GM12878 (cell line): ENCODE results near the gene SNX13. TPM values are rescaled to one million over a fixed set of nuclear protein-coding genes. Genes with fewer than 3 reads are reported as not detected.

Experiments used
- ATAC-seq: fragments of 200-7000 bp; cut with Tn5 transposase; 3 replicates; pipeline ENCODE4 v1.9.1; 2020; ENCODE audit warnings: mild to moderate bottlenecking, moderate library complexity
- BruUV-seq: library from RNA; stranded (reverse); fragments of 400-500 nt; replicated peaks from 2 replicates; lab custom pipeline; 2021; lab: Mats Ljungman, UMichigan
- CTCF ChIA-PET: fragments of 300-600 bp; sonication (Branson Sonifier 250); formaldehyde crosslinking; extraction: SDS; loops from one replicate; lab custom pipeline; 2021; ENCODE audit warnings: inconsistent platforms; lab: Yijun Ruan, JAX
- POLR2A ChIA-PET: fragments of 350-600 bp; formaldehyde crosslinking; extraction: SDS; loops from one replicate; lab custom pipeline; 2021; ENCODE audit warnings: inconsistent platforms; lab: Charles Lee
- RAD21 ChIA-PET: fragments of 300-600 bp; sonication (Branson Sonifier 250); formaldehyde crosslinking; loops from one replicate; lab custom pipeline; 2023; ENCODE audit warnings: antibody characterized with exemption; ENCODE audit not compliant: unreplicated experiment; lab: Charles Lee
- SMC1A ChIA-PET: fragments of 300-600 bp; sonication (Branson Sonifier 250); formaldehyde crosslinking; loops from one replicate; lab custom pipeline; 2023; ENCODE audit not compliant: unreplicated experiment, uncharacterized antibody; lab: Charles Lee
- DNase-seq: peaks from one replicate; pipeline ENCODE4 v3.0.0-alpha.2; 2011; ENCODE audit warnings: low read depth, low spot score
- FAIRE-seq: peaks from 3 replicates; lab custom pipeline; 2011; peaks lifted over from hg19 to GRCh38; lab: Jason Lieb, UNC
- H2AFZ ChIP-seq: 2 replicates; pipeline ENCODE4 v1.6.0; 2011; ENCODE audit warnings: low read depth, low read length, control low read depth; ENCODE audit not compliant: control insufficient read depth
- H3K27ac ChIP-seq: 2 replicates; pipeline ENCODE4 v1.5.1; 2011; ENCODE audit warnings: control low read depth; ENCODE audit not compliant: control insufficient read depth, insufficient read depth
- H3K27me3 ChIP-seq, 2 experiments: replicated peaks in 1 of 2; 2 replicates each; pipeline versions ENCODE4 v1.6.0 to v1.6.1; 2011; ENCODE audit warnings: low read length in 1 of 2; ENCODE audit not compliant: control insufficient read depth in 2 of 2, insufficient read depth in 2 of 2
- H3K36me3 ChIP-seq, 2 experiments: 2 replicates each; pipeline ENCODE4 v1.5.1; 2011; ENCODE audit warnings: low read length in 1 of 2; ENCODE audit not compliant: control insufficient read depth in 2 of 2, insufficient read depth in 2 of 2
- H3K4me1 ChIP-seq: 2 replicates; pipeline ENCODE4 v1.6.1; 2011; ENCODE audit warnings: mild to moderate bottlenecking, low read length, moderate library complexity, mixed read lengths; ENCODE audit not compliant: control insufficient read depth, insufficient read depth
- H3K4me2 ChIP-seq: 2 replicates; pipeline ENCODE4 v1.6.0; 2011; ENCODE audit warnings: control low read depth; ENCODE audit not compliant: control insufficient read depth, insufficient read depth
- H3K4me3 ChIP-seq: fragments of 200-600 bp; sonication (generic); 2 replicates; pipeline ENCODE4 v1.5.1; 2016
- H3K79me2 ChIP-seq: 2 replicates; pipeline ENCODE4 v1.6.0; 2011; ENCODE audit warnings: low read length; ENCODE audit not compliant: control insufficient read depth, insufficient read depth
- H3K9ac ChIP-seq: 2 replicates; pipeline ENCODE4 v1.8.0; 2011; ENCODE audit warnings: low read length, control low read depth, mixed read lengths; ENCODE audit not compliant: control insufficient read depth, insufficient read depth
- H3K9me3 ChIP-seq: replicated peaks from 3 replicates; pipeline ENCODE4 v1.5.1; 2011; ENCODE audit warnings: mild to moderate bottlenecking, low read length; ENCODE audit not compliant: control insufficient read depth, insufficient read depth
- H4K20me1 ChIP-seq: 2 replicates; pipeline ENCODE4 v1.6.0; 2011; ENCODE audit not compliant: control insufficient read depth, insufficient read depth
- MYC ChIP-seq: IDR thresholded peaks from 2 replicates; pipeline ENCODE4 v1.6.1; 2011; ENCODE audit warnings: mild to moderate bottlenecking, low read length, moderate library complexity, inconsistent platforms; ENCODE audit not compliant: insufficient read depth, insufficient replicate concordance, insufficient read length, severe bottlenecking
- NBN ChIP-seq: fragments of 450-650 bp; IDR thresholded peaks from 2 replicates; pipeline ENCODE4 v1.6.1; 2016
- NFXL1 ChIP-seq: fragments of 450-650 bp; IDR thresholded peaks from 2 replicates; pipeline ENCODE4 v1.6.1; 2017; ENCODE audit warnings: antibody characterized with exemption, mild to moderate bottlenecking, borderline replicate concordance
- NR2C1 ChIP-seq: fragments of 450-650 bp; IDR thresholded peaks from 2 replicates; pipeline ENCODE4 v1.6.1; 2017; ENCODE audit warnings: antibody characterized with exemption, mild to moderate bottlenecking, moderate library complexity
- RAD51 ChIP-seq: fragments of 450-650 bp; IDR thresholded peaks from 2 replicates; pipeline ENCODE4 v1.6.1; 2016; ENCODE audit warnings: moderate library complexity, mild to moderate bottlenecking, inconsistent platforms
- SREBF2 ChIP-seq: IDR thresholded peaks from 2 replicates; pipeline ENCODE4 v1.6.1; 2012; ENCODE audit warnings: mild to moderate bottlenecking, low read length
- SUZ12 ChIP-seq: fragments of 200-600 bp; sonication (generic); IDR thresholded peaks from one replicate; pipeline ENCODE4 v1.6.1; 2018; ENCODE audit warnings: antibody characterized with exemption, mild to moderate bottlenecking; ENCODE audit not compliant: unreplicated experiment
- TCF12 ChIP-seq: IDR thresholded peaks from 2 replicates; pipeline ENCODE4 v1.6.1; 2011; ENCODE audit warnings: low read depth, mild to moderate bottlenecking, low read length
- WGBS: methylation state at CpG from one replicate; pipeline ENCODE4 v1.1.6; 2016; ENCODE audit warnings: low lambda C conversion rate; ENCODE audit not compliant: insufficient replicate concordance, insufficient coverage; ENCODE audit errors: missing lambda C conversion rate; 5-methylcytosine and 5-hydroxymethylcytosine counted together
- in situ Hi-C: fragments of 300-500 bp; cut with MboI; formaldehyde crosslinking; loops from 9 replicates; pipeline ENCODE4 v1.14.3; 2018; ENCODE audit warnings: mixed read lengths
- intact Hi-C: fragments of 100-400 bp; cut with micrococcal nuclease; formaldehyde crosslinking; loops from one replicate; pipeline ENCODE4 v1.14.2; 2022; ENCODE audit not compliant: unreplicated experiment
- polyA plus RNA-seq, 11 experiments: library from polyadenylated mRNA; depleted of rRNA in 4 of 11; unstranded in 6 of 11; stranded (reverse) in 5 of 11; fragments of >200 nt; fragmentation: Nextera tagmentation in 4 of 11; fragmentation: Illumina TruSeq in 1 of 11; extraction: Ambion mirVana in 4 of 11; extraction: Trizol in 1 of 11; gene quantifications; 1 replicate in 1 of 11; 2 replicates in 10 of 11; pipeline versions ENCODE4 v1.2.1 to v1.2.3, GENCODE V29; 2011 to 2016; ENCODE audit warnings: inconsistent platforms in 2 of 11, missing spikeins in 2 of 11, low read depth in 1 of 11
- total RNA-seq, 4 experiments: library from RNA; depleted of rRNA in 3 of 4; stranded (reverse); fragments of >200 nt in 3 of 4; fragmentation: Illumina TruSeq in 1 of 4; extraction: Trizol in 1 of 4; gene quantifications; 2 replicates each; pipeline versions ENCODE4 v1.2.1 to v1.2.3, GENCODE V29; 2013 to 2021
- TF ChIP-seq, protein P1 (sequence below): IDR thresholded peaks from 2 replicates; pipeline ENCODE4 v1.6.1; 2011; ENCODE audit warnings: borderline replicate concordance, low read depth, mild to moderate bottlenecking, moderate library complexity, mixed read lengths, low read length; ENCODE audit not compliant: insufficient read depth; ENCODE audit errors: extremely low read length
- TF ChIP-seq, protein P2 (sequence below): IDR thresholded peaks from 2 replicates; pipeline ENCODE4 v1.6.1; 2012; ENCODE audit warnings: low read depth, low read length, improper control_type of control experiment

Gene SNX13
- total and polyA plus RNA-seq, 10 of the 15 experiments (the other 5 are each of a cell fraction or from before 2014, with no cell fraction given): 2.2 to 17.1 (median 11.9) TPM

GRCh38 chr7:17816903-17817302, 123.4 kb downstream of the SNX13 start:
- Histone ChIP-seq H3K36me3 (no peaks in the 10 kb centered on the region; a peak in 1 of 4 replicates), H3K4me3 (no peak overlapping the region), H2AFZ (no peak overlapping the region), H4K20me1 (no peaks in the 10 kb centered on the region), H3K79me2 (no peaks in the 10 kb centered on the region), H3K27ac (no peak overlapping the region), H3K4me1 (no peaks in the 10 kb centered on the region), H3K9me3 (no peaks in the 10 kb centered on the region; the same call in 2 of the 3 replicates), H3K4me2 (no peak overlapping the region), H3K9ac (no peak overlapping the region), H3K27me3 (no peaks in the 10 kb centered on the region)
- DNase-seq: no peak
- RAD21 ChIA-PET: no interaction called here
- in situ Hi-C loops (no loop called here), intact Hi-C loops (no loop called here)
- FAIRE-seq: peak; percentile 47
- CTCF ChIA-PET: no interaction called here
- no peak for TF ChIP-seq SUZ12
- TF ChIP-seq, protein P1, sequence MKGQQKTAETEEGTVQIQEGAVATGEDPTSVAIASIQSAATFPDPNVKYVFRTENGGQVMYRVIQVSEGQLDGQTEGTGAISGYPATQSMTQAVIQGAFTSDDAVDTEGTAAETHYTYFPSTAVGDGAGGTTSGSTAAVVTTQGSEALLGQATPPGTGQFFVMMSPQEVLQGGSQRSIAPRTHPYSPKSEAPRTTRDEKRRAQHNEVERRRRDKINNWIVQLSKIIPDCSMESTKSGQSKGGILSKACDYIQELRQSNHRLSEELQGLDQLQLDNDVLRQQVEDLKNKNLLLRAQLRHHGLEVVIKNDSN: no peak
- no peak for TF ChIP-seq NFXL1
- no peak for TF ChIP-seq MYC
- TF ChIP-seq SREBF2: no peak
- no peak for TF ChIP-seq NBN
- TF ChIP-seq RAD51: no peak
- no peak for TF ChIP-seq NR2C1
- TF ChIP-seq, protein P2, sequence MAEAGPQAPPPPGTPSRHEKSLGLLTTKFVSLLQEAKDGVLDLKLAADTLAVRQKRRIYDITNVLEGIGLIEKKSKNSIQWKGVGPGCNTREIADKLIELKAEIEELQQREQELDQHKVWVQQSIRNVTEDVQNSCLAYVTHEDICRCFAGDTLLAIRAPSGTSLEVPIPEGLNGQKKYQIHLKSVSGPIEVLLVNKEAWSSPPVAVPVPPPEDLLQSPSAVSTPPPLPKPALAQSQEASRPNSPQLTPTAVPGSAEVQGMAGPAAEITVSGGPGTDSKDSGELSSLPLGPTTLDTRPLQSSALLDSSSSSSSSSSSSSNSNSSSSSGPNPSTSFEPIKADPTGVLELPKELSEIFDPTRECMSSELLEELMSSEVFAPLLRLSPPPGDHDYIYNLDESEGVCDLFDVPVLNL: no peak
- TF ChIP-seq TCF12: no peak
- ATAC-seq: no peak
- no TSS peak for BruUV-seq
- WGBS: 97% methylated on average over 3 of the region's 3 CpGs
- POLR2A ChIA-PET: no interaction called here
- SMC1A ChIA-PET: interaction anchor here (0.6 to 1.2 kb wide), 2 partner anchors 9 to 20 kb away, joined by 3 read pairs; no protein-coding TSS in a partner anchor
